Trophoblast cell (in vitro differentiated cells and primary cell): ENCODE measurements around the gene ABCA3.

Experiments
- DNase-seq, 2 donors: peaks; one replicate each; pipeline ENCODE4 v3.0.0-alpha.2; 2016
- H2AFZ ChIP-seq: 2 replicates; pipeline ENCODE4 v1.6.1; 2013; ENCODE audit warnings: low read length, moderate library complexity, mild to moderate bottlenecking; ENCODE audit not compliant: insufficient read depth, poor library complexity
- H2AK5ac ChIP-seq: 2 replicates; pipeline ENCODE4 v1.6.1; 2013; ENCODE audit warnings: mild to moderate bottlenecking, low read length
- H2BK120ac ChIP-seq: 2 replicates; pipeline ENCODE4 v1.6.1; 2013; ENCODE audit warnings: low read length, mild to moderate bottlenecking, moderate library complexity; ENCODE audit not compliant: insufficient read depth, poor library complexity
- H2BK12ac ChIP-seq: 2 replicates; pipeline ENCODE4 v1.6.1; 2013; ENCODE audit warnings: mild to moderate bottlenecking, low read length, moderate library complexity
- H2BK5ac ChIP-seq: 2 replicates; pipeline ENCODE4 v1.6.1; 2013; ENCODE audit warnings: low read length, low read depth, moderate library complexity, mild to moderate bottlenecking; ENCODE audit not compliant: poor library complexity
- H3K14ac ChIP-seq: 2 replicates; pipeline ENCODE4 v1.6.1; 2013; ENCODE audit warnings: mild to moderate bottlenecking, low read length
- H3K18ac ChIP-seq: 2 replicates; pipeline ENCODE4 v1.6.1; 2013; ENCODE audit warnings: mild to moderate bottlenecking, low read length
- H3K23ac ChIP-seq: 2 replicates; pipeline ENCODE4 v1.6.1; 2013; ENCODE audit warnings: low read length
- H3K27ac ChIP-seq: 2 replicates; pipeline ENCODE4 v1.5.1; 2013; ENCODE audit warnings: low read depth, mild to moderate bottlenecking, inconsistent platforms, low read length, moderate library complexity
- H3K27me3 ChIP-seq: 2 replicates; pipeline ENCODE4 v1.6.1; 2013; ENCODE audit warnings: inconsistent platforms, mild to moderate bottlenecking, low read length, moderate library complexity; ENCODE audit not compliant: insufficient read depth
- H3K36me3 ChIP-seq, 2 experiments: 1 replicate in 1 of 2; 2 replicates in 1 of 2; pipeline ENCODE4 v1.6.1; 2013; ENCODE audit warnings: low read length in 2 of 2, mild to moderate bottlenecking in 2 of 2, moderate library complexity in 1 of 2; ENCODE audit not compliant: insufficient read depth in 2 of 2, control insufficient read depth in 1 of 2
- H3K4ac ChIP-seq: 2 replicates; pipeline ENCODE4 v1.6.1; 2013; ENCODE audit warnings: low read depth, mild to moderate bottlenecking, low read length, moderate library complexity
- H3K4me1 ChIP-seq, 2 experiments: 1 replicate in 1 of 2; 2 replicates in 1 of 2; pipeline ENCODE4 v1.6.1; 2013; ENCODE audit warnings: low read length in 2 of 2, mild to moderate bottlenecking in 2 of 2, moderate library complexity in 1 of 2; ENCODE audit not compliant: insufficient read depth in 2 of 2, control insufficient read depth in 1 of 2
- H3K4me2 ChIP-seq: 2 replicates; pipeline ENCODE4 v1.6.1; 2013; ENCODE audit warnings: inconsistent platforms, mild to moderate bottlenecking, low read length, moderate library complexity
- H3K4me3 ChIP-seq: 2 replicates; pipeline ENCODE4 v1.5.1; 2013; ENCODE audit warnings: mild to moderate bottlenecking, low read depth, low read length, inconsistent platforms
- H3K79me1 ChIP-seq: one replicate; pipeline ENCODE4 v1.6.1; 2013; ENCODE audit warnings: low read length
- H3K79me2 ChIP-seq: 2 replicates; pipeline ENCODE4 v1.6.1; 2013; ENCODE audit warnings: low read length, mild to moderate bottlenecking; ENCODE audit not compliant: control insufficient read depth, insufficient read depth, poor library complexity
- H3K9ac ChIP-seq: 2 replicates; pipeline ENCODE4 v1.6.1; 2013; ENCODE audit warnings: mild to moderate bottlenecking, low read length
- H3K9me3 ChIP-seq: 2 replicates; pipeline ENCODE4 v1.6.1; 2013; ENCODE audit warnings: low read depth, mild to moderate bottlenecking, control low read depth, inconsistent platforms, low read length; ENCODE audit not compliant: insufficient read depth
- H4K12ac ChIP-seq: 2 replicates; pipeline ENCODE4 v1.6.1; 2013; ENCODE audit warnings: low read depth, mild to moderate bottlenecking, low read length, moderate library complexity
- H4K8ac ChIP-seq: 2 replicates; pipeline ENCODE4 v1.6.1; 2013; ENCODE audit warnings: low read depth, mild to moderate bottlenecking, low read length, moderate library complexity
- H4K91ac ChIP-seq: one replicate; pipeline ENCODE4 v1.6.1; 2013; ENCODE audit warnings: low read depth, mild to moderate bottlenecking, low read length, moderate library complexity
- WGBS: extraction: QIAGEN DNeasy Blood & Tissue Kit; methylation state at CpG from one replicate; pipeline ENCODE4 v1.1.7; 2013; ENCODE audit warnings: missing lambda C conversion rate; ENCODE audit not compliant: insufficient read length, insufficient coverage; ENCODE audit errors: extremely low coverage; 5-methylcytosine and 5-hydroxymethylcytosine counted together

The ABCA3 gene

DNA sequence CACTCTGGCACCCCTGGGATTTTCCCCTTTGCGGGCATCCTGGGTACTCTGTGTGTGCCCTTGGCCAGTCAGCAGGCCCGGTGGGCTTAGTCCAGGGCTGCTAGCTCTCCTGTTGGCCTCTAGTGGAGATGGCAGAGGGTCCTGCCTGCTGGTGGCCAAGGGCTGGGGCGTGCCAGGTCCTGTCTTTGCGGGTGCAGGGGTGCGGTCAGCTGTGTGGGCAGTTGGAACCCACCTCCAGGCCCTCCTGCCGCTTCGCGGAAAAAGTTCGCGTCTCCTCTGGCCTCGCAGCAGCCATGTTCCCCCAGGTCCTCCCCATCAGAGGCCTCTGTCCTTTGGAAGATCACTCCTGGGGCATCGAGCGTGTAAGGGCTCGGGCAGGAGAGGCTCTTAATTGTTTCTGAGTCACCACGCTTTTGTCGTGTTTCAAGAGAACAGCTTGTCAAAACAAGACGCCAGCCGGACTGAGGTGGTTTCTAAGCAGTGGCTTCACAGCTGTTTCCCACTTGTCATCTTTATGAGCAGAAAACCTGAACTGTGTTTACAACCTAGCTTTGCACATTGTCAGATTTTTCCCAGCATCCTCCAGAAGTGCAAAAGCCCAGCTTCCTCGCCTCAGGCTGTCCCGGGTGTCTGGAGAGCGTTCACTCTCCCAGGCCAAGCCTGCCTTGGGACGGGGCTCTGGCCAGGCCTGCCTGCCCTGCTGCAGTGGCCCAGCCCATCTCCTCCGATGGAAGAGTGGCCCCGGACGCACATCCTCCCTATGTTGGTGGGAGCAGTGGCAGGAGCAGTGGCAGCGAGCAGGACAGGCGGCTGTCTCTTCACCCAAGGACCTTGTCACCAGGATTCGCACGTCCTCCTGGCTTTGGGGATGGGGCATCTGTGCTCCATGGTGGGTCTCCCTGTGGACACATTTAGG lies 109.3 kb downstream of the ABCA3 start:
- no peak overlapping the region for H3K14ac ChIP-seq
- WGBS = no CpG with 5 or more reads among the region's 29 CpGs
- no peak overlapping the region for H2BK5ac ChIP-seq
- H3K4me1 ChIP-seq = peaks cover 3 to 10% of the 10 kb centered on the region in 2 experiments
- H2AFZ ChIP-seq = no peak overlapping the region
- peaks cover 2% of the 10 kb centered on the region for H3K79me2 ChIP-seq
- no peak overlapping the region for H2BK12ac ChIP-seq
- peaks cover 2% of the 10 kb centered on the region for H3K27me3 ChIP-seq
- H3K36me3 ChIP-seq = peaks cover 74 to 86% of the 10 kb centered on the region in 2 experiments
- no peak overlapping the region for H3K27ac ChIP-seq
- peaks cover 8% of the 10 kb centered on the region for H3K9me3 ChIP-seq
- no peak overlapping the region for H4K12ac ChIP-seq
- H3K4me2 ChIP-seq = no peak overlapping the region
- H4K91ac ChIP-seq = no peak overlapping the region
- no peak overlapping the region for H3K9ac ChIP-seq
- no peak for DNase-seq
- H4K8ac ChIP-seq = no peak overlapping the region
- no peak overlapping the region for H3K4me3 ChIP-seq
- H2AK5ac ChIP-seq = no peak overlapping the region
- no peak overlapping the region for H3K18ac ChIP-seq
- H3K23ac ChIP-seq = no peak overlapping the region
- no peak overlapping the region for H2BK120ac ChIP-seq
- no peak overlapping the region for H3K4ac ChIP-seq
- no peaks in the 10 kb centered on the region for H3K79me1 ChIP-seq

GRCh38 chr16:2230376-2230775 lies 110.2 kb downstream of the ABCA3 start:
- Histone ChIP-seq H3K23ac (no peak overlapping the region), H3K79me2 (peaks cover 2% of the 10 kb centered on the region), H3K4me2 (no peak overlapping the region), H3K9me3 (peaks cover 7% of the 10 kb centered on the region), H3K36me3 (peaks cover 67 to 78% of the 10 kb centered on the region in 2 experiments), H2BK12ac (no peak overlapping the region), H4K12ac (no peak overlapping the region), H2AK5ac (no peak overlapping the region), H2BK5ac (no peak overlapping the region), H4K91ac (no peak overlapping the region), H2BK120ac (no peak overlapping the region), H3K4me1 (peaks cover 0 to 5% of the 10 kb centered on the region in 2 experiments), H3K18ac (no peak overlapping the region), H3K79me1 (no peaks in the 10 kb centered on the region), H3K27ac (no peak overlapping the region), H2AFZ (no peak overlapping the region), H3K4ac (no peak overlapping the region), H3K4me3 (no peak overlapping the region), H3K27me3 (no peaks in the 10 kb centered on the region), H3K14ac (no peak overlapping the region), H3K9ac (no peak overlapping the region), H4K8ac (no peak overlapping the region)
- WGBS = no CpG with 5 or more reads among the region's 13 CpGs
- no peak for DNase-seq

DNA sequence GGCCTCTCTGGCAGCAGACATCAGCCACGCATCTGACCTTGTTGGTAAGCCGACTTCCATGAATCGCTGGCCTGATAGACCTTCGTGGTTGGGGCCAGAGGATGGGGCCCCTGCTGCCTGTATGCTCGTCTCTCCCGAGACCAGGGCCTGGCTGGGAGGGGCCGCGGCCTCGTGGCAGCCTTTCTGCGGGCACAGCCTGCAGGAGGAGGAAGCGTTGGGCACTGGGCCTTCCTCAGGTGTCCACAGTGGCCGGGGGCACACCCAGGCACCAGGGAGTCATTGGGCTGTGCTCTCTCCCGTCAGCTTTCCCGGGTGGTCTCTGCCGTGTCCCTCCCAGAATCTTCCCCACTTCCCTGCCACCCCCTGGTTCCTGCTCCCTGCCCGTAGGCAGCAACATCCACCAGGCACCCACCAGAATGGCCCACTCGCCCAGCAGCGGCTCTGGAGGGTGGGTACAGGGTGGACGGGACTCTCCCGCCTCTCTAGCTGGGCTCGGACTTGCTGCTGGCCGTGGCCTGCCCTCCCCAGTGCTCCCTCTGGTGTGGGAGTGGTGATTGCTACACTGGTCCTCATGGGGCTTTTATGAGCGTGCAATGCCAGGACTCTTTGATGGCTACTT lies 110.8 kb downstream of the ABCA3 start:
- Histone ChIP-seq H3K27me3 (no peaks in the 10 kb centered on the region), H2BK5ac (no peak overlapping the region), H3K9ac (no peak overlapping the region), H3K9me3 (peaks cover 4% of the 10 kb centered on the region), H4K91ac (no peak overlapping the region), H2AFZ (no peak overlapping the region), H3K36me3 (peaks cover 63 to 72% of the 10 kb centered on the region in 2 experiments), H2AK5ac (no peak overlapping the region), H3K4me1 (peaks cover 0 to 5% of the 10 kb centered on the region in 2 experiments), H3K4ac (no peak overlapping the region), H4K8ac (no peak overlapping the region), H3K18ac (no peak overlapping the region), H3K79me1 (no peaks in the 10 kb centered on the region), H3K4me3 (no peak overlapping the region), H2BK12ac (no peak overlapping the region), H3K14ac (no peak overlapping the region), H3K23ac (no peak overlapping the region), H2BK120ac (no peak overlapping the region), H3K79me2 (peaks cover 5% of the 10 kb centered on the region), H3K27ac (no peak overlapping the region), H4K12ac (no peak overlapping the region), H3K4me2 (no peak overlapping the region)
- no CpG with 5 or more reads among the region's 23 CpGs for WGBS
- DNase-seq = no peak

DNA sequence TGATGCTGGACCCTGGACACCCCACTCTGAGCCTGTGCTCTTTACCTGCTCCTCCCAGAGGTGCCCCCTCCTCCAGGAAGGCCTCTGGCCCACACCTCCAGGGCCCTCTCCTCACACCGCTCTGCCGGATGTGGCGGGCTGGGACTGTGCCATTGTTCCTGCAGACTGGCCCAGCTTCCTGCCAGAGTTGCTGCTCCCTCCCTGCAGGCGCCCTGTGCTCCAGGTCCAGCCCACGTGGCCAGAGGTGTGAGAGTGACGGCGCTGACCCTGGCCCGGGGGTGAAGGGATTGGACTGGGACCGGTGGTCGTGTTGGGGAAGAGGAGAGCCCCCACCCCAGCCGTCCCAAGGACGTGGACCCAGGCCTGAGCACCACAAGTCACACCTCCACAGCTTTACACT lies 111.4 kb downstream of the ABCA3 start:
- Histone ChIP-seq H3K4ac (no peak overlapping the region), H2BK5ac (no peak overlapping the region), H3K9me3 (peaks cover 4% of the 10 kb centered on the region), H3K79me1 (no peaks in the 10 kb centered on the region), H2BK12ac (no peak overlapping the region), H3K23ac (no peak overlapping the region), H3K4me2 (no peak overlapping the region), H4K12ac (no peak overlapping the region), H3K27ac (no peak overlapping the region), H2BK120ac (no peak overlapping the region), H4K8ac (no peak overlapping the region), H3K14ac (no peak overlapping the region), H3K4me3 (no peak overlapping the region), H3K9ac (no peak overlapping the region), H3K36me3 (peaks cover 56 to 66% of the 10 kb centered on the region in 2 experiments), H4K91ac (no peak overlapping the region), H2AK5ac (no peak overlapping the region), H3K4me1 (peaks cover 0 to 8% of the 10 kb centered on the region in 2 experiments), H2AFZ (no peak overlapping the region), H3K18ac (no peak overlapping the region), H3K79me2 (peaks cover 10% of the 10 kb centered on the region), H3K27me3 (no peaks in the 10 kb centered on the region)
- no CpG with 5 or more reads among the region's 12 CpGs for WGBS
- DNase-seq = no peak
